ENCODE results near the gene PTPRM. TPM values are rescaled to one million over a fixed set of nuclear protein-coding genes. Genes with fewer than 3 reads are reported as not detected.

Gene PTPRM
- total and polyA plus RNA-seq, 2 of the 8 experiments (the other 6 are each of a cell fraction or from before 2014, with no cell fraction given), result 4.1 to 7.0 TPM

GRCh38 chr18:8165095-8165494 is 598.0 kb downstream of the PTPRM start (continued):
- TF ChIP-seq SP2 (IDR thresholded peaks at IDR 0.05; ENCODE audit: low read length) (no peak), RNF2 (IDR thresholded peaks at IDR 0.05; ENCODE audit: borderline replicate concordance, low read depth, low read length, missing control alignments, poor library complexity, severe bottlenecking) (no peak), TAF7 (optimal IDR thresholded peaks at IDR 0.05; ENCODE audit: borderline replicate concordance, low read depth, low read length) (no peak), SIN3A (conservative IDR thresholded peaks at IDR 0.05 in 1 of 2, IDR thresholded peaks at IDR 0.05 in 1 of 2; ENCODE audit: low read depth in 1 of 2, low read length in 2 of 2) (no peak), JUND (IDR thresholded peaks at IDR 0.05; ENCODE audit: low read length) (no peak), POU5F1 (IDR thresholded peaks at IDR 0.05; ENCODE audit: low read depth, low read length) (no peak), JUN (IDR thresholded peaks at IDR 0.05; ENCODE audit: low read depth, low read length) (no peak), MAFK (IDR thresholded peaks at IDR 0.05; ENCODE audit: low read depth, low read length) (no peak), CBX8 (IDR thresholded peaks at IDR 0.05; ENCODE audit: borderline replicate concordance, low read depth, low read length) (no peak), CHD1 (IDR thresholded peaks at IDR 0.05; ENCODE audit: low read depth, low read length) (no peak), SRF (IDR thresholded peaks at IDR 0.05; ENCODE audit: low read depth, low read length) (no peak), YY1 (IDR thresholded peaks at IDR 0.05; ENCODE audit: low read depth, low read length) (no peak), EZH2 (IDR thresholded peaks at IDR 0.05; ENCODE audit: low read depth, low read length, severe bottlenecking) (no peak), RBBP5 (IDR thresholded peaks at IDR 0.05; ENCODE audit: borderline replicate concordance, low read depth, low read length) (no peak)
